Stimulated activated naive CD8-positive, alpha-beta T cell treated with anti-CD3 and anti-CD28 coated beads, Interleukin-15, Interleukin-2, amounts not matched to agents 100 ng/mL and 50 ng/mL, for 24 hours (primary cell): ENCODE data around the gene SPOCK2.

ENCODE experiments used
- H3K27ac Mint-ChIP-seq: one replicate; pipeline ENCODE4 v1.8.0; 2021; ENCODE audit warnings: mild to moderate bottlenecking, mixed read lengths
- H3K27me3 Mint-ChIP-seq: one replicate; pipeline ENCODE4 v1.8.0; 2021; ENCODE audit warnings: mixed read lengths
- H3K36me3 Mint-ChIP-seq: one replicate; pipeline ENCODE4 v1.8.0; 2021; ENCODE audit warnings: low read depth, mixed read lengths
- H3K4me1 Mint-ChIP-seq: one replicate; pipeline ENCODE4 v1.8.0; 2021; ENCODE audit warnings: low read depth, mixed read lengths
- H3K4me3 Mint-ChIP-seq: one replicate; pipeline ENCODE4 v1.8.0; 2021; ENCODE audit warnings: mild to moderate bottlenecking, mixed read lengths
- H3K9me3 Mint-ChIP-seq: one replicate; pipeline ENCODE4 v1.8.0; 2021; ENCODE audit warnings: mixed read lengths

Gene SPOCK2

DNA sequence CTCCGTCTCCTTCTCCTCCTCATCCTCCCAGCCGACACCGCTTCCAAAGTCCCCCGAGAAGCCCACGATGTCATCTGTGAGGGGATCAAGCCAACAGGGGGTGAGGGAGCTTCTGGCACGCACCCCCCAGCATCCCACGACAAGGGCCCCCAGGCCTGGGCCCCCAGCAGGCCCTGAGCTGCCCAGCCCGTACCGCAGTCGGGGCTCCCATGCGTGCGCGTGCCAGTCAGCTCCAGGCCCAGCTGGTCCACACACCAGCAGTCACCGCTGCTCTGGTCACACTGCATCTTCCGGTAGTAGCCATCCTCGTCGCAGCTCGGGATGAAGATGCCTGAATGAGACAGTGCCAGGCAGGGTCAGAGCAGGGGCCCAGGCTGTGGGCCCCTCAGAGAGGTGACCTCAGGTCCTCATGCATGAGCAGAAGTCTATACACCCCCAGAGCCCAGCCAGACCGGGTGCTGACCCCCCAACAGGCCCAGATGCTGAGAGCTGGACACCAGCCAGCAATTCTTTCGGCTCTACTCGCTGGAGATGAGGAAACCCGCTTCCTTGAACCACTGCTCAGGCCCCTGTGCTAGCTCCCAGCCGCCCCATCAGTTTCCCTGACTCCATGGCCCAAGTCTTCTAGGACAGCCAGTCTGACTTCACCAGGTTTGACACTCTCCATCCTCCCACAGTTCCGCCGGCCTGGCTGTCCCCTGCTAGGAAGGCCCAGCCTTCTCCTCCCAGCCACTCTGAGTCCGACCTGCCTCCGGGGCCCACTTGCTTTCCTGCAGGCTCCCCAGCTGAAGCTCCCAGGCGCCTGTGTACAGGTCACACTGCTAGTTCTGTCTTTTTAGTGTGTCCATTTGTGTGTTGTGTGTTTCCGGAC lies 25.3 kb downstream of the SPOCK2 start:
- Mint-ChIP-seq H3K9me3 (no peaks in the 10 kb centered on the region), H3K4me1 (peaks cover 35% of the 10 kb centered on the region), H3K27ac (no peak overlapping the region), H3K4me3 (no peak overlapping the region), H3K27me3 (no peaks in the 10 kb centered on the region), H3K36me3 (peaks cover 19% of the 10 kb centered on the region)

DNA sequence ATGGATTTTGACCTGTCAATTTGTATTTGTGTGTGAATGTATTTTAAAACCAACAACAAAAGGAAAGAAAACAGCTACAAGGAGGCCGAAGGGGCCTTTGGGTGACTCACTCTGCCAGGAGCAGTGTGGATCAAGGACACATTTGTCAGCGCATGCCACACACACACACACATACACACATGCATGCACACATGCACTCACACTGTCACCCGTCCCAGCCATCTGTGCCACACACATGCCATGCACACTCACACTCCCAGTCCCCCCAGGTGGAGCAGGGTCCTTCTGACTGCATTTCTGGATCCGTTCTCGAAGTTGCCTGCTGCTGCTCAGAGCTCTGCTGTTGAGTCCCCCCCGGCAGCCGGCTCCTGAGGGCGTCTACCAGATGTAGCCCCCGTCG lies 26.0 kb downstream of the SPOCK2 start:
- Mint-ChIP-seq H3K4me1 (peaks cover 39% of the 10 kb centered on the region), H3K27me3 (no peaks in the 10 kb centered on the region), H3K36me3 (peaks cover 19% of the 10 kb centered on the region), H3K4me3 (no peak overlapping the region), H3K9me3 (no peaks in the 10 kb centered on the region), H3K27ac (no peak overlapping the region)

DNA sequence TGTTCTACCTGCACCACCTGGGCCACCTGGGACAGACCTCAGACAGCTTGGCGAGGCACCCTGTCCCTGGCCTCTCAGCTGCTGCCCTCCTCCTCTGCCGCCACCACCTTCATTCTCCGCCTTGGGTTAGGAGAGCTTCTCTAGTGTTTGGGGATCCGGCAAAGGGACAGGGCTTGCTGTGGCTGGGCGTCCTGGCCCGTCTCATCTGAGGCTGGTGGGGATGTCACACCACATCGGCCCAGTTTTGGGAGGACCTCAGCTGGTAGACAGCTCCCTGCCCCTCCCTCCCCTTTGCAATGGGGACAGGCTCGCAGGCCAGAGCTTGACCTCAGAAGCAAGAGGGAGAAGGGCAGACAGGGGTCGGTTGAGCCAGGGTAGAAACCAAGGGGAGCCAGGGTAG lies 26.4 kb downstream of the SPOCK2 start:
- no peaks in the 10 kb centered on the region for H3K9me3 Mint-ChIP-seq
- no peaks in the 10 kb centered on the region for H3K27me3 Mint-ChIP-seq
- H3K4me1 Mint-ChIP-seq: peaks cover 41% of the 10 kb centered on the region
- peaks cover 19% of the 10 kb centered on the region for H3K36me3 Mint-ChIP-seq
- no peak overlapping the region for H3K27ac Mint-ChIP-seq
- no peak overlapping the region for H3K4me3 Mint-ChIP-seq

DNA sequence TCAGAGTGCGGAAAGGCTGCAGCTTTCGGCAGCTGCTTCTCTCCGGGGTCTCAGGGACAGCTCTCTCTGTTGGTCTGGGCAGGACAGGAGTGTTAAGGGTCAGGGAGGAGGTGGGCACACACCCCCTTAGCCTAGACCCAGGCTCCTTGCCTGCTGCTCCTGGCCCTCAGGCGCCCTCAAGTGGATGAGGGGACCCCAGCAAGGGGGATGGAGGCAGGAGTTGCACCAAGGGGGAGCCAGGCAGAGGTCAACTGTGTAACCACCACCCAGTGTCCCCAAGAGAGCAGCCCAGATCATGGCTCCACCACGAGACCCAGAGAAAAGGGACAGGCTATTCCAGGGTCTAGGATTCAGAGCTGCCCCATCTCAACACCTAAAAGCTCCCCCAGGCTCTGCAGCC lies 26.9 kb downstream of the SPOCK2 start:
- H3K27ac Mint-ChIP-seq: no peak overlapping the region
- H3K4me3 Mint-ChIP-seq: no peak overlapping the region
- peaks cover 41% of the 10 kb centered on the region for H3K4me1 Mint-ChIP-seq
- H3K9me3 Mint-ChIP-seq: no peaks in the 10 kb centered on the region
- H3K36me3 Mint-ChIP-seq: peaks cover 17% of the 10 kb centered on the region
- no peaks in the 10 kb centered on the region for H3K27me3 Mint-ChIP-seq

DNA sequence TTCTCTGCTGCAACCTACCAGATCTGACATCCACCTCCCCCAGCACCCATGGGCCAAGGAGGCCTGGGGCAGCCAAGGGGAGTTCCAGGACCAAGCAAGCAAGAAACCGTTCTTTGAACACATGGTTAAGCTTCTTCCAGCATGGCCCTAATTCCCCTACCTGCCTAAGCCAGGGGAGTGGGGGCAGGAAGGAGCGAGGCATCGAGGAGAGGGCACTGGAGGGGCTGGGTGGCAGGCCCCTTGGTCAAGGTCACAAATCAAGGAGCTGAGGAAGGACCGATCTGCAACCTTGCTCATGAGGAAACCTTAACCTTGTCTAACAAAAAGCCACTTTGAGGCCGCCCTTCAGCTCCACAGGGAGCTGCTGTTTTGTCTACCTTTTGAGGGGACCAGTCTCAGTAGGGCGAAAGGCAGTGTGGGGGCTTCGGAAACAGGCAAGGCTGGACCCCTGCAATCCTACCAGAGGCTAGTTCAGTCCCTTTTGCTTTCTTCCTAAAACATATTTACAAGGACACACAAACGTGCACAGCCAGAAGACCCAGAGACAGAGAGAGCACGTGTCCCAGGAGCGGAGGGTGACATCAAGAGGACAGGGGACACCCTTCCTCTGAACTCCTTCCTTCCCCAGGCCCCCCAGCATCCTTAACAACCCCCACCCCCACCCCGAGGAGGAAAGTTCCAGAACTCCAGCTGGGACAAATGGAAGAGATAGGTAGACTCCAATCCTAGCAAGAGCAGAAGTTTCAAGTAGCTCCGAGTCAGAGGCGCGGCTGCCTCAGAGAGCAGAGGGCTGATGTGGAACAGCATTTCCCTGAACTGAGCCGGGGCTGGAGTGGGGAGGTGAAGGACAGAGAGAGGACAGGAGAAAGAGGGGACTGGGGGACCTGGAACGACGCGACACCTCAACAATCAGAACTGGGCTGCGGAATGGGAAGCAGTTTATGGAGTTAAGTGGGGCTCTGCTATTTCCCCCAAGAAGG lies 28.2 kb downstream of the SPOCK2 start:
- H3K4me3 Mint-ChIP-seq: no peak overlapping the region
- H3K36me3 Mint-ChIP-seq: peaks cover 9% of the 10 kb centered on the region
- no peaks in the 10 kb centered on the region for H3K27me3 Mint-ChIP-seq
- peak overlapping the region; percentile 63 for H3K27ac Mint-ChIP-seq
- H3K9me3 Mint-ChIP-seq: no peaks in the 10 kb centered on the region
- peaks cover 41% of the 10 kb centered on the region for H3K4me1 Mint-ChIP-seq

DNA sequence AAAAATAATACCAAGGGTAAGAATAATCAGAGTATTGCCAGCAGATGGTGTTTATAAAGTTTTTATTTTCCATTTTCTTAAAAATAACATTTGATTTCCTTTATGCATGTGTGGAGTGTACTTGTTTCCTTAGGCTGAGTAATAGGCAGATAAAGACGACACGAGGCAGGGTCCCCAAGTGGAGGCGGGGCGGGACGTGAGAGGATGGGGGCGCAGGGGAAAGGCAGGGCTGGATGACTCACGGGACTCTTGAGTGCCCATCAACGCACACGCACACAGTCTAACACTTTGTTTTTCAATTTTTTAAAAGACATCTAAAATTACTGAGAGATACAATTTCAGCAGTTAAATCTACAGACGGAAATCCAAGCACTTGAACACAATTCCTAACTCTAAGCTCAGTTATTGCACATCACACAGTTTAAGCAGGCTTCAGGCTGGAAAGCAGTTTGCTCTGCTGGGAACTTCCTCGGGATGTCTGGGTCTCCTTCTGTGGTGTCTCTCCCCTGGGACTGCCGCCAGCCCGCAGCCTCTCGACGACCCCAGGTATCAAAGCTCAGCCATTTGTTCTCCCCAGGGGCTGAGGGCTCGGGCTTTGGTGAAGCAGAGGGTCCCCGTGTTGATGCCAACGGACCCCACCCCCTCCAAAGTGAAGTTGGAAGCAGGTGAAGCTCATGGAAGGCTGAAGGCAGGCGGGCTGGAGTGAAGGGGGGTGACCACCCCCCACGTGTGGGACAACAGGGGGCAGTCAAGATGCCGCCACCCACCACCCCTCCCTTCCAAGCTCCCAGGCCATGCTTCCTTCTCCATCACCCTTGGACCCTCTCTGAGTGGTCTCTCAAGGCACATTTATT lies 29.1 kb downstream of the SPOCK2 start:
- Mint-ChIP-seq H3K4me1 (peaks cover 43% of the 10 kb centered on the region), H3K36me3 (peaks cover 6% of the 10 kb centered on the region), H3K4me3 (no peak overlapping the region), H3K27me3 (no peaks in the 10 kb centered on the region), H3K27ac (peak overlapping the region; percentile 63), H3K9me3 (no peaks in the 10 kb centered on the region)

DNA sequence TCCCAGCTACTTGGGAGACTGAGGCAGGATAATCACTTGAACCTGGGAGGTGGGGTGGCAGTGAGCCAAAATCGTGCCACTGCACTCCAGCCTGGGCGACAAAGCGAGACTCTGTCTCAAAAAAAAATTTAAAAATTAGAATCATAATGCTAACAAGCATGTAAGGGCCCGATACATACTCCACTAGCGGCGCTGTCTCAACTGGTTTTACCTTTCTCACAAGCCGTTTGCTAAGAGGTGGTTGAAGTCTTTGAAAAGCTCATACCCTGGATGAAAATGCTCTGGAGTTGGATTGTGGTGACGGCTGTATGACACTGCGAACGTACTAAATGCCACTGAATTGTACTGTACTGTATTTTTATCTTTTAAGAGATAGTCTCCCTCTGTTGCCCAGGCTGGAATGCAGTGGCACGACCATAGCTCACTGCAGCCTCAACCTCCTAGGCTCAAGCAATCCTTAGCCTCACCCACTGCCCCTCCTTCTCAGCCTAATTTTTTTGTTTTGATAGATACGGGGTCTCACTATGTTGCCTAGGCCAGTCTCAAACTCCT lies 29.9 kb downstream of the SPOCK2 start:
- no peak overlapping the region for H3K4me3 Mint-ChIP-seq
- H3K36me3 Mint-ChIP-seq: peaks cover 2% of the 10 kb centered on the region
- H3K4me1 Mint-ChIP-seq: peaks cover 42% of the 10 kb centered on the region
- H3K27me3 Mint-ChIP-seq: no peaks in the 10 kb centered on the region
- H3K9me3 Mint-ChIP-seq: no peaks in the 10 kb centered on the region
- H3K27ac Mint-ChIP-seq: peak overlapping the region; percentile 63

DNA sequence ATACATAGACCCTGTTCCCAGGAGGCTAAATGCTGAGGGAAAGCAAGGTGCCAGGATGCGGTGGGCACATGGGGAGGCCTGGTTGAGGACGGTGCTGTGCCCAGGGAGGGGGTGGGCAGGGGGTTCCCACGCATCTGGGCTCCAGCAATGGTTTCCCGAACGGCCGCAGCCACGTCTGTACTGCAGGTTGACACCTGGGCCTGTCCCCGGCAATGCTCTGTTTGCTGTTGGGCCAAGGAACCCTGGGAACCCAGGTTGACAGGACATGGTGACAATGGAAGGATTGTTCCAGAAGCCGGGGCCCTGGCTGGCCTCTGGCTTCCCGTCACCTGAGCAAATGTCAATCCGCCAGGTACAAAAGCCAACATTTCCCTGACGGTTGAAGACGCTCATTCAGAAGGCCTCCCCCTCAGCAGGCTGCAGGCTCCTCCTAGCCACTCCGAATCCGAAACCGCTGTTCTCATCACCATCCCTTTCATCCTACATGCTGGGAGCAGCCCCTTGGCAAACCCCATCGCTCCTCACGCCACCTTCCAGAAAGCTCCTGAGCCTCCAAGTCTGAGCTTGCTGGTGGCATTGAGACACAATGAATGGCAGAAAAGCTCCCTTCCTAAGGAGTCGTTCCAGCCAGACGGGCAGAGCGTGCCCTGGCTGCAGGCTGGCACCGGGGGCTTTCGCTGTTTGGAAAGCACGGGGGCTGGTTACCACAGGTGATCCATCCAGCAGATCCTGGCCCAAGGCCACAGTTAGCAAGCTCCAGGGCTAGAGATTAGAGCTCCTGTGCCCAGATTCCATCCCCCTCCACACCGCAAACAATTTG lies 31.2 kb downstream of the SPOCK2 start:
- Mint-ChIP-seq H3K27me3 (no peaks in the 10 kb centered on the region), H3K4me1 (peaks cover 41% of the 10 kb centered on the region), H3K4me3 (no peak overlapping the region), H3K9me3 (no peaks in the 10 kb centered on the region), H3K36me3 (no peaks in the 10 kb centered on the region), H3K27ac (no peak overlapping the region)

DNA sequence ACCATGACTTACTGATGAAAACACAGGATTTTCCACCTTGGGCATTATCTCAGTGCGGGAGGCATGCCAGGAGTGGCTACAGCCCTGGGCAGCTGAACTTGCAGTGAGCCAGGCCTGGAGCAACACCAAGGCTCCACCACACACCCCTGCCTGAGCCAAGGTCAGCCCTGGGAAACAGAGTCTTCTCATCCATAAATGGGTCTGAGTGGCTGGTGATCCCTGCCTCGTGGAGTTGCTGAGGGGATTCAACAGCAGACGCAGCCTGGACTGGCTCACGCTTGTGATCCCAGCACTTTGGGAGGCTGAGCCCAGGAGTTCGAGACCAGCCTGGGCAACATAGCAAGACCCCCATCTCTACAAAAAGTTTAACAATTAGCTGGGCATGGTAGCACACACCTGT lies 32.2 kb downstream of the SPOCK2 start:
- Mint-ChIP-seq H3K27me3 (no peaks in the 10 kb centered on the region), H3K9me3 (no peaks in the 10 kb centered on the region), H3K36me3 (no peaks in the 10 kb centered on the region), H3K27ac (no peak overlapping the region), H3K4me3 (no peak overlapping the region), H3K4me1 (peaks cover 36% of the 10 kb centered on the region)

DNA sequence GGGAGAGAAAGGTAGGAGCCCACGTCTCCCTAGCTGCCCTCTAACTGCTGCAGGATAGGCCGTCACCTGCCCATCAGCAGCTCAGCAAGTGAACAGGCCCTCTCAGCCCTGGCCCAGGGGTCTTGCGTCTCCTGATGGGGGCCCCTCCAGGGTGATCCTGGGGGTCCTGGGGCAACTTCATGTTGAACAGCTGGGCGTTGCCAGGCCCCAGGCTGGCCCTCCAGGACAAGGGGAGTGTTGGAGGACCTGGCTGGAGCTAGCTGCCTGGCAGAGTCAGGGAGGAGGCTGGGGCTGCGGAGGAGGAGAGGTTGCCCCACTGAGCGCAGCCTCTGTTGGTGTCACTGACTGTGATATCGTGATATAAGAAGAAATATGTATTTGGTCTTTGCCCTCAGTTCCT lies 34.7 kb downstream of the SPOCK2 start:
- H3K4me3 Mint-ChIP-seq: no peak overlapping the region
- no peaks in the 10 kb centered on the region for H3K27me3 Mint-ChIP-seq
- H3K9me3 Mint-ChIP-seq: no peaks in the 10 kb centered on the region
- no peaks in the 10 kb centered on the region for H3K36me3 Mint-ChIP-seq
- H3K27ac Mint-ChIP-seq: no peak overlapping the region
- peaks cover 33% of the 10 kb centered on the region for H3K4me1 Mint-ChIP-seq

DNA sequence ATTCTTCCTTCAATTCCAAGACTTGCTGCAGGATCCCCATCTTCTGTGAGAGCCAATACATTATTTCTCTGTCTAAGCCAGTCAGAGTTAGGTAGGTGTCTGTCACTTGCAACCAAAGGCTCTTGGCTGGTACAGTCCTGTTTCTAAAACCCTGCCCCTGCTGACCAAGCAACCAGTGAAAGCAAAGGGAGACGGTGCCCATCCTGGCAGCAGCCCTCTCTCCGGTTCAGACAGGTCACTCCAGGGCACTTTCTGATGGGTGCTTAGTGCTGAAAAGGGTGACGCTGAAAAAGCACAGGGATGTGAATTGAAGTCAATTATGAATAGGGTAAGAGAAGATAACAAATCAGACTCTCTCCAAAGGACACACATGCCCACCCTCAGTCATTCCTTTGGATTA lies 37.5 kb downstream of the SPOCK2 start:
- no peaks in the 10 kb centered on the region for H3K9me3 Mint-ChIP-seq
- no peaks in the 10 kb centered on the region for H3K27me3 Mint-ChIP-seq
- H3K27ac Mint-ChIP-seq: no peak overlapping the region
- H3K4me3 Mint-ChIP-seq: no peak overlapping the region
- no peaks in the 10 kb centered on the region for H3K36me3 Mint-ChIP-seq
- H3K4me1 Mint-ChIP-seq: peaks cover 28% of the 10 kb centered on the region

DNA sequence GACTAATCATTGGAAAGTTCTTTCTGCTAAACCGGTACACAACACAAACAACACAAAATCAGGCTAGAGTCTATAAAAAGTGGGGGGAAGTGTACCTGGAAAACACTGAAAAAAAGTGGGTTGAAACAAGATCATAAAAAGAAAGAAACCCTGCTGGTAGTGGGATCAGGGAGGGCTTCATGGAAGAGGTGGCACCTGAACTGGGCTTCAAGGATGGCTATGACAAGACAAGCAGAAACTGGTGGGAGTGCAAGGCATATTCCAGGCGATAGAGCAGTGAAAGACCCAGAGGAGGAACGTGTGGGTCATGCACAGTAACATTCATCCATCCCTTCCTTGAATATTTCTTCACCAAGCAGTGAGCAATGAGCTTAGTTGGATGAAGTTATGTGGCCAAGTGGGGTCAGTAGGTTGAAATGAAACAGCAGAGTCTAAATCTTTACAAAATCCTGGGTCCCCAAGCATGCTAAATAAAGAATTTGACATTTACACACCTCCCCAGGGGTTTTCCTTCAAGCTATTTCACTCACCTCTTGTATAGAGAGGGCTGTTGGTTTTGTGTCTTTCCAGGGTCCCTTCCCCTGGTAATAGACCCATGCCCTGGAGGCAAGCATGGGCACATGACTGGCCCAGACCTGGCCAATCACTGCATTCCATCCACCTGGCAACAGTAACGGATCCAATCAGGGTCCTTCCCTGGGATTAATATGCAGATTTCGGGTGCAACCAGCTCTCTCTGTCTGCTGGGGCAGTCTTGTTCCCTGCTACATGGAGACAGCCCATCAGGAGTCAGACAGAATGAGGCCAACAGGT lies 38.2 kb downstream of the SPOCK2 start:
- Mint-ChIP-seq H3K36me3 (no peaks in the 10 kb centered on the region), H3K4me1 (peaks cover 28% of the 10 kb centered on the region), H3K27me3 (no peaks in the 10 kb centered on the region), H3K4me3 (peak overlapping the region; percentile 27), H3K9me3 (no peaks in the 10 kb centered on the region), H3K27ac (no peak overlapping the region)

DNA sequence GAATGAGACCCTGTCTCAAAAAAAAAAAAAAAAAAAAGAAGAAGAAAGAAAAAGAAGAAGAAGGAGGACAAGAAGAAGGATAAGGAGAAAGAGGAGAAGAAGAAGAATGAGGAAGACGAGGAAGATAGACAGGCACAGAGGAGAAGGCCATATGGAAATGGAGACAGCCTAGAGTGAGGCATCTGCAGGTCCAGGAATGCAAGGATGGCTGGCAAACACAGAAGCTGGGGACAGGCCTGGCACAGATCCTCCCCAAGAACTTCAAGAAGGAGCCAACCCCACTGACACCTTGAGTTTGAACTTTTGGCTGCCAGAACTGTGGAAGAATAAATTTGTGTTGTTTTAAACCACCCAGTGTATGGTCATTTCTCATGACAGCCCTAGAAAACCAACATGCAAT lies 38.9 kb downstream of the SPOCK2 start:
- Mint-ChIP-seq H3K9me3 (no peaks in the 10 kb centered on the region), H3K4me3 (no peak overlapping the region), H3K4me1 (peaks cover 24% of the 10 kb centered on the region), H3K27ac (no peak overlapping the region), H3K27me3 (no peaks in the 10 kb centered on the region), H3K36me3 (no peaks in the 10 kb centered on the region)
